ENCODE results near the gene TRIM68.

GRCh38 chr11:4615856-4616444, 7.9 kb upstream of the TRIM68 start:
- TF ChIP-seq CTCF (IDR thresholded peaks at IDR 0.05; ENCODE audit: insufficient read depth, low read depth, low read length) (no peak), EZH2 (IDR thresholded peaks at IDR 0.05; ENCODE audit: insufficient read depth, low read length) (no peak)

Measured in astrocyte (in vitro differentiated cells and primary cell).